GM18907 (cell line): ENCODE measurements around the gene EMD.
A peak's percentile ranks its signal among the peaks of the same experiment; 100 is the strongest.
"Not testable (repeated sequence)": the region's sequence is repeated elsewhere in the genome, so short reads cannot be mapped to it uniquely, and the experiment has no call there.

ENCODE experiments used
- ATAC-seq: cut with Tn5 transposase; IDR thresholded peaks from one replicate; pipeline ENCODE4 v1.9.1; 2021; ENCODE audit warnings: mild to moderate bottlenecking, moderate library complexity; ENCODE audit not compliant: unreplicated experiment

EMD gene

GRCh38 chrX:154389812-154390747 is 11.0 kb downstream of the EMD start:
- peak; percentile 69 for ATAC-seq

GRCh38 chrX:154396363-154396762 is 17.3 kb downstream of the EMD start:
- not testable (repeated sequence) for ATAC-seq

- ATAC-seq, result peak; percentile 48
Measured at GRCh38 chrX:154396973-154397887, 18.1 kb downstream of the EMD start.

- ATAC-seq, result peak; percentile 82
Measured at GRCh38 chrX:154397888-154398667, 19.0 kb downstream of the EMD start, which contains the start of gene RPL10. TSS of gene RPL10 (plus strand) at chrX:154398377. CDS start at chrX:154398520, 143 bp downstream.

- ATAC-seq, result peak; percentile 17
Measured at GRCh38 chrX:154398668-154399526, 19.8 kb downstream of the EMD start.

GRCh38 chrX:154399527-154400368 is 20.7 kb downstream of the EMD start:
- no peak for ATAC-seq

GRCh38 chrX:154400369-154400817 is 21.3 kb downstream of the EMD start:
- ATAC-seq, result not testable (repeated sequence)

GRCh38 chrX:154401045-154401799 is 22.1 kb downstream of the EMD start:
- ATAC-seq, result no peak

- ATAC-seq, result no peak
Measured at GRCh38 chrX:154401918-154402621, 23.0 kb downstream of the EMD start.

GRCh38 chrX:154402622-154403127 is 23.6 kb downstream of the EMD start:
- ATAC-seq, result no peak

- no peak for ATAC-seq
Measured at GRCh38 chrX:154403192-154403591, 24.1 kb downstream of the EMD start.

GRCh38 chrX:154403858-154404257 is 24.8 kb downstream of the EMD start:
- no peak for ATAC-seq

- no peak for ATAC-seq
Measured at GRCh38 chrX:154404625-154405192, 25.6 kb downstream of the EMD start.

GRCh38 chrX:154408659-154409221 is 29.6 kb downstream of the EMD start:
- peak; percentile 8 for ATAC-seq

- peak; percentile 41 for ATAC-seq
Measured at GRCh38 chrX:154409222-154409871, 30.3 kb downstream of the EMD start, which contains the start of gene DNASE1L1. TSS of gene DNASE1L1 (minus strand) at chrX:154409254. CDS start at chrX:154405568, 3,686 bp downstream.

- ATAC-seq, result peak; percentile 45
Measured at GRCh38 chrX:154411981-154412340, 32.9 kb downstream of the EMD start.
